Ascending aorta (tissue), 2 donors: Measurements from ENCODE around the gene C1S. TPM values are rescaled to one million over a fixed set of nuclear protein-coding genes. Genes with fewer than 3 reads are reported as not detected.

Experiments
- DNase-seq, 2 donors: peaks; one replicate each; pipeline ENCODE4 v3.0.0-alpha.2; 2019; ENCODE audit warnings: low spot score in 2 of 2
- H3K27ac ChIP-seq, 2 donors: fragments of 200-600 bp; sonication (generic); one replicate each; pipeline ENCODE4 v1.5.1; 2016 to 2017; ENCODE audit warnings: mild to moderate bottlenecking in 1 of 2
- H3K27me3 ChIP-seq: fragments of 200-600 bp; sonication (generic); one replicate; pipeline ENCODE4 v1.5.1; 2017
- H3K36me3 ChIP-seq, 2 donors: fragments of 200-600 bp; sonication (generic); one replicate each; pipeline ENCODE4 v1.5.1; 2016
- H3K4me1 ChIP-seq, 2 donors: fragments of 200-600 bp; sonication (generic); one replicate each; pipeline ENCODE4 v1.5.1; 2016 to 2017; ENCODE audit warnings: mild to moderate bottlenecking in 1 of 2
- H3K4me3 ChIP-seq, 2 donors: fragments of 200-600 bp; sonication (generic); one replicate each; pipeline ENCODE4 v1.5.1; 2016 to 2017; ENCODE audit warnings: mild to moderate bottlenecking in 1 of 2
- H3K9me3 ChIP-seq, 2 donors: fragments of 200-600 bp; sonication (generic); one replicate each; pipeline ENCODE4 v1.5.1; 2016
- intact Hi-C: fragments of 100-400 bp; cut with DNase I; formaldehyde crosslinking; loops from one replicate; pipeline ENCODE4 v1.15.1; 2023
- total RNA-seq: library from RNA; depleted of rRNA; stranded (reverse); fragments of >200 nt; gene quantifications from one replicate; pipeline ENCODE4 v1.1.0, GENCODE V29; 2016
- TF ChIP-seq, protein P1 (sequence below), 3 experiments: fragments of 200-600 bp in 2 of 3; fragments of 450-650 bp in 1 of 3; sonication (generic) in 2 of 3; IDR thresholded peaks; one replicate each; pipeline ENCODE4 v1.5.1; 2016 to 2019; ENCODE audit warnings: antibody characterized with exemption in 3 of 3, mild to moderate bottlenecking in 1 of 3, moderate library complexity in 1 of 3

The C1S gene
- total RNA-seq, 1 donor from 2014 or later = 273 TPM

- H3K27me3 ChIP-seq = no peaks in the 10 kb centered on the region
- no peaks in the 10 kb centered on the region for H3K36me3 ChIP-seq
- DNase-seq = no peak
- intact Hi-C loops = no loop called here
- H3K27ac ChIP-seq = no peak overlapping the region
- no peaks in the 10 kb centered on the region for H3K4me1 ChIP-seq
- no peaks in the 10 kb centered on the region for H3K9me3 ChIP-seq
- no peak overlapping the region for H3K4me3 ChIP-seq
- TF ChIP-seq, protein P1, sequence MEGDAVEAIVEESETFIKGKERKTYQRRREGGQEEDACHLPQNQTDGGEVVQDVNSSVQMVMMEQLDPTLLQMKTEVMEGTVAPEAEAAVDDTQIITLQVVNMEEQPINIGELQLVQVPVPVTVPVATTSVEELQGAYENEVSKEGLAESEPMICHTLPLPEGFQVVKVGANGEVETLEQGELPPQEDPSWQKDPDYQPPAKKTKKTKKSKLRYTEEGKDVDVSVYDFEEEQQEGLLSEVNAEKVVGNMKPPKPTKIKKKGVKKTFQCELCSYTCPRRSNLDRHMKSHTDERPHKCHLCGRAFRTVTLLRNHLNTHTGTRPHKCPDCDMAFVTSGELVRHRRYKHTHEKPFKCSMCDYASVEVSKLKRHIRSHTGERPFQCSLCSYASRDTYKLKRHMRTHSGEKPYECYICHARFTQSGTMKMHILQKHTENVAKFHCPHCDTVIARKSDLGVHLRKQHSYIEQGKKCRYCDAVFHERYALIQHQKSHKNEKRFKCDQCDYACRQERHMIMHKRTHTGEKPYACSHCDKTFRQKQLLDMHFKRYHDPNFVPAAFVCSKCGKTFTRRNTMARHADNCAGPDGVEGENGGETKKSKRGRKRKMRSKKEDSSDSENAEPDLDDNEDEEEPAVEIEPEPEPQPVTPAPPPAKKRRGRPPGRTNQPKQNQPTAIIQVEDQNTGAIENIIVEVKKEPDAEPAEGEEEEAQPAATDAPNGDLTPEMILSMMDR (IDR thresholded peaks at IDR 0.05) = no peak
Measured at GRCh38 chr12:7038591-7038990, 21.9 kb upstream of the C1S start.

- H3K4me3 ChIP-seq = no peak overlapping the region
- DNase-seq = no peak
- H3K36me3 ChIP-seq = no peaks in the 10 kb centered on the region
- no peaks in the 10 kb centered on the region for H3K4me1 ChIP-seq
- H3K9me3 ChIP-seq = no peaks in the 10 kb centered on the region
- intact Hi-C loops = no loop called here
- TF ChIP-seq, protein P1 (IDR thresholded peaks at IDR 0.05) = no peak
- H3K27me3 ChIP-seq = no peaks in the 10 kb centered on the region
- no peak overlapping the region for H3K27ac ChIP-seq
Measured at GRCh38 chr12:7039403-7039802, 21.1 kb upstream of the C1S start.

GRCh38 chr12:7042842-7043241 lies 17.7 kb upstream of the C1S start:
- Histone ChIP-seq H3K27me3 (no peaks in the 10 kb centered on the region), H3K36me3 (no peaks in the 10 kb centered on the region), H3K4me1 (no peaks in the 10 kb centered on the region), H3K27ac (no peak overlapping the region), H3K4me3 (no peak overlapping the region), H3K9me3 (no peaks in the 10 kb centered on the region)
- DNase-seq = no peak
- TF ChIP-seq, protein P1 (IDR thresholded peaks at IDR 0.05) = peak in 2 of 3 experiments; percentile 30 to 41
- intact Hi-C loops = no loop called here

GRCh38 chr12:7045913-7046312 lies 14.6 kb upstream of the C1S start:
- Histone ChIP-seq H3K27ac (no peak overlapping the region), H3K36me3 (no peaks in the 10 kb centered on the region), H3K4me1 (no peaks in the 10 kb centered on the region), H3K27me3 (no peaks in the 10 kb centered on the region), H3K4me3 (no peak overlapping the region), H3K9me3 (no peaks in the 10 kb centered on the region)
- TF ChIP-seq, protein P1 (IDR thresholded peaks at IDR 0.05) = no peak
- no peak for DNase-seq
- intact Hi-C loops = no loop called here

DNA sequence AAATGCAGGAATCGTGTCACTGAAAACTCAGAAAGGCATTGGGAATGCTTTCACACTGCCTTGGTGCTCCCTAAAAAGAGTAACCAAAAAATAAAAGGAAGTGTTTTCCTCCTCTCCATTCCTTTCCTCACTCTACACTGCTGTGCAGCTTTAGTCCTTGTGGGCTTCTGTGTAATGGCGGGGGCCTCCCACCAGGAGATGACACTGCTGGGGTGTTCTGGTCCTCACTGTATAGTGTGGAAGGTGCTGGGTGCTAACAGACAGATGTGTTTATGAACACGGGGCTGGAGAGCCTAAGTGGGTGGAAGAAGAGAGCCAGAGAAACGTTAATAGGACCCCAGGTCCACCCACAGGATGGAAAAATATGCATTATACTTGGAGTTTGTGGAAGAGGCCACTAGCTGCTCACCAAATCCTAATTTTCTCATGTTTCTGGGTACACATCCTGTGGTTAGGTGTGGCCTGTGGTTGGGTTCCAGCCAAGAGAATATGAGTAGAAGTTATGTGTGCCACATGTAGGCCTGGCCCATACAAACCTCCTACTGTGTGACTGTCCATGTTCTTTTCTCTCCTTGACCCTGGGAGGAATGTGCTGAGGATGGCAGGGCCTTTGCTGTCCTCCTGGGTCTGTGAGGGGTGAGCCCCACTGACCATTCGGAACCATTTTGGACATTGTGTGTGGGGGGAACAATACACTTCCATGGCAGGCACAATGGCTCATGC lies 14.0 kb upstream of the C1S start:
- no peaks in the 10 kb centered on the region for H3K4me1 ChIP-seq
- DNase-seq = no peak
- intact Hi-C loops = no loop called here
- H3K9me3 ChIP-seq = no peaks in the 10 kb centered on the region
- no peaks in the 10 kb centered on the region for H3K36me3 ChIP-seq
- no peaks in the 10 kb centered on the region for H3K27me3 ChIP-seq
- TF ChIP-seq, protein P1 (IDR thresholded peaks at IDR 0.05) = no peak
- no peak overlapping the region for H3K4me3 ChIP-seq
- H3K27ac ChIP-seq = no peak overlapping the region
